Lung microvascular endothelial cell (primary cell): Measurements from ENCODE around the gene MRPL45. TPM values are rescaled to one million over a fixed set of nuclear protein-coding genes. Genes with fewer than 3 reads are reported as not detected.

Source experiments
- total RNA-seq: library from RNA; depleted of rRNA; stranded (reverse); fragments of >200 nt; gene quantifications from 2 replicates; pipeline ENCODE4 v1.2.1, GENCODE V29; 2014

MRPL45 gene
- total RNA-seq, 1 donor from 2014 or later: 26.4 TPM

Other genes with a start within 250 kb of the MRPL45 start
- gene TBC1D3C, start 228.5 kb upstream of the MRPL45 start, total RNA-seq: 0.22 TPM in 1 of 2 replicates, not detected in the other
- not detected in 2 replicates for gene TBC1D3E, start 169.2 kb upstream of the MRPL45 start, total RNA-seq
- gene TBC1D3, start 104.6 kb upstream of the MRPL45 start, total RNA-seq: 0.44 and 1.8 TPM in 2 replicates
- gene GPR179, start 46.8 kb downstream of the MRPL45 start, total RNA-seq: not detected in 2 replicates
- 4.6 and 7.5 TPM in 2 replicates for gene SOCS7, start 54.7 kb downstream of the MRPL45 start, total RNA-seq
- 25.5 and 33.7 TPM in 2 replicates for gene ARHGAP23, start 131.3 kb downstream of the MRPL45 start, total RNA-seq